GM12878 (cell line): Measurements from ENCODE around the gene BZW2. TPM values are rescaled to one million over a fixed set of nuclear protein-coding genes. Genes with fewer than 3 reads are reported as not detected.

Source experiments
- ATAC-seq: fragments of 200-7000 bp; cut with Tn5 transposase; 3 replicates; pipeline ENCODE4 v1.9.1; 2020; ENCODE audit warnings: mild to moderate bottlenecking, moderate library complexity
- BruUV-seq: library from RNA; stranded (reverse); fragments of 400-500 nt; replicated peaks from 2 replicates; lab custom pipeline; 2021; lab: Mats Ljungman, UMichigan
- CTCF ChIA-PET: fragments of 300-600 bp; sonication (Branson Sonifier 250); formaldehyde crosslinking; extraction: SDS; loops from one replicate; lab custom pipeline; 2021; ENCODE audit warnings: inconsistent platforms; lab: Yijun Ruan, JAX
- POLR2A ChIA-PET: fragments of 350-600 bp; formaldehyde crosslinking; extraction: SDS; loops from one replicate; lab custom pipeline; 2021; ENCODE audit warnings: inconsistent platforms; lab: Charles Lee
- RAD21 ChIA-PET: fragments of 300-600 bp; sonication (Branson Sonifier 250); formaldehyde crosslinking; loops from one replicate; lab custom pipeline; 2023; ENCODE audit warnings: antibody characterized with exemption; ENCODE audit not compliant: unreplicated experiment; lab: Charles Lee
- SMC1A ChIA-PET: fragments of 300-600 bp; sonication (Branson Sonifier 250); formaldehyde crosslinking; loops from one replicate; lab custom pipeline; 2023; ENCODE audit not compliant: unreplicated experiment, uncharacterized antibody; lab: Charles Lee
- DNase-seq: peaks from one replicate; pipeline ENCODE4 v3.0.0-alpha.2; 2011; ENCODE audit warnings: low read depth, low spot score
- FAIRE-seq: peaks from 3 replicates; lab custom pipeline; 2011; peaks lifted over from hg19 to GRCh38; lab: Jason Lieb, UNC
- H2AFZ ChIP-seq: 2 replicates; pipeline ENCODE4 v1.6.0; 2011; ENCODE audit warnings: low read depth, low read length, control low read depth; ENCODE audit not compliant: control insufficient read depth
- H3K27ac ChIP-seq: 2 replicates; pipeline ENCODE4 v1.5.1; 2011; ENCODE audit warnings: control low read depth; ENCODE audit not compliant: control insufficient read depth, insufficient read depth
- H3K27me3 ChIP-seq, 2 experiments: replicated peaks in 1 of 2; 2 replicates each; pipeline versions ENCODE4 v1.6.0 to v1.6.1; 2011; ENCODE audit warnings: low read length in 1 of 2; ENCODE audit not compliant: control insufficient read depth in 2 of 2, insufficient read depth in 2 of 2
- H3K36me3 ChIP-seq, 2 experiments: 2 replicates each; pipeline ENCODE4 v1.5.1; 2011; ENCODE audit warnings: low read length in 1 of 2; ENCODE audit not compliant: control insufficient read depth in 2 of 2, insufficient read depth in 2 of 2
- H3K4me1 ChIP-seq: 2 replicates; pipeline ENCODE4 v1.6.1; 2011; ENCODE audit warnings: mild to moderate bottlenecking, low read length, moderate library complexity, mixed read lengths; ENCODE audit not compliant: control insufficient read depth, insufficient read depth
- H3K4me2 ChIP-seq: 2 replicates; pipeline ENCODE4 v1.6.0; 2011; ENCODE audit warnings: control low read depth; ENCODE audit not compliant: control insufficient read depth, insufficient read depth
- H3K4me3 ChIP-seq: fragments of 200-600 bp; sonication (generic); 2 replicates; pipeline ENCODE4 v1.5.1; 2016
- H3K79me2 ChIP-seq: 2 replicates; pipeline ENCODE4 v1.6.0; 2011; ENCODE audit warnings: low read length; ENCODE audit not compliant: control insufficient read depth, insufficient read depth
- H3K9ac ChIP-seq: 2 replicates; pipeline ENCODE4 v1.8.0; 2011; ENCODE audit warnings: low read length, control low read depth, mixed read lengths; ENCODE audit not compliant: control insufficient read depth, insufficient read depth
- H3K9me3 ChIP-seq: replicated peaks from 3 replicates; pipeline ENCODE4 v1.5.1; 2011; ENCODE audit warnings: mild to moderate bottlenecking, low read length; ENCODE audit not compliant: control insufficient read depth, insufficient read depth
- H4K20me1 ChIP-seq: 2 replicates; pipeline ENCODE4 v1.6.0; 2011; ENCODE audit not compliant: control insufficient read depth, insufficient read depth
- BACH1 ChIP-seq: fragments of 450-650 bp; IDR thresholded peaks from 2 replicates; pipeline ENCODE4 v1.6.1; 2017; ENCODE audit warnings: mild to moderate bottlenecking, borderline replicate concordance
- E4F1 ChIP-seq: fragments of 450-650 bp; IDR thresholded peaks from 2 replicates; pipeline ENCODE4 v1.6.1; 2018; ENCODE audit warnings: borderline replicate concordance, mild to moderate bottlenecking; ENCODE audit not compliant: partially characterized antibody
- EP300 ChIP-seq, 2 experiments: fragments of 150-350 bp in 1 of 2; IDR thresholded peaks; 2 replicates each; pipeline ENCODE4 v1.6.1; 2011 to 2012; ENCODE audit warnings: low read depth in 2 of 2, low read length in 2 of 2, borderline replicate concordance in 1 of 2, improper control_type of control experiment in 1 of 2, inconsistent platforms in 1 of 2; ENCODE audit not compliant: control insufficient read depth in 1 of 2
- IKZF2 ChIP-seq, 2 experiments: fragments of 450-650 bp; IDR thresholded peaks; 2 replicates each; pipeline ENCODE4 v1.6.1; 2017; ENCODE audit warnings: mild to moderate bottlenecking in 2 of 2, moderate library complexity in 2 of 2
- LARP7 ChIP-seq: fragments of 450-650 bp; IDR thresholded peaks from 2 replicates; pipeline ENCODE4 v1.6.1; 2017; ENCODE audit warnings: mild to moderate bottlenecking
- MXI1 ChIP-seq: fragments of 150-350 bp; IDR thresholded peaks from 2 replicates; pipeline ENCODE4 v1.6.1; 2011; ENCODE audit warnings: low read depth, mild to moderate bottlenecking, inconsistent platforms, low read length, improper control_type of control experiment
- MYB ChIP-seq: fragments of 150-350 bp; IDR thresholded peaks from 2 replicates; pipeline ENCODE4 v1.6.1; 2014; ENCODE audit warnings: mild to moderate bottlenecking, low read depth, low read length, borderline replicate concordance
- NFIC ChIP-seq: IDR thresholded peaks from 2 replicates; pipeline ENCODE4 v1.6.1; 2012; ENCODE audit warnings: low read depth, mild to moderate bottlenecking, inconsistent platforms, low read length, moderate library complexity
- POLR2AphosphoS2 ChIP-seq: IDR thresholded peaks from 2 replicates; pipeline ENCODE4 v1.6.1; 2011; ENCODE audit warnings: low read depth, mild to moderate bottlenecking, low read length, improper control_type of control experiment, moderate library complexity
- RELA ChIP-seq: fragments of 450-650 bp; IDR thresholded peaks from 2 replicates; pipeline ENCODE4 v1.8.0; 2014; ENCODE audit warnings: borderline replicate concordance; ENCODE audit not compliant: partially characterized antibody
- RELB ChIP-seq: fragments of 450-650 bp; IDR thresholded peaks from 2 replicates; pipeline ENCODE4 v1.6.1; 2017; ENCODE audit warnings: low read depth, mild to moderate bottlenecking, moderate library complexity
- SREBF2 ChIP-seq: IDR thresholded peaks from 2 replicates; pipeline ENCODE4 v1.6.1; 2012; ENCODE audit warnings: mild to moderate bottlenecking, low read length
- USF1 ChIP-seq: IDR thresholded peaks from 2 replicates; pipeline ENCODE4 v1.6.1; 2011; ENCODE audit warnings: borderline replicate concordance, low read depth, mild to moderate bottlenecking, moderate library complexity, mixed read lengths, low read length; ENCODE audit not compliant: insufficient read depth; ENCODE audit errors: extremely low read length
- ZNF207 ChIP-seq: fragments of 450-650 bp; IDR thresholded peaks from 2 replicates; pipeline ENCODE4 v1.6.1; 2014; ENCODE audit warnings: antibody characterized with exemption, mild to moderate bottlenecking, borderline replicate concordance
- WGBS: methylation state at CpG from one replicate; pipeline ENCODE4 v1.1.6; 2016; ENCODE audit warnings: low lambda C conversion rate; ENCODE audit not compliant: insufficient replicate concordance, insufficient coverage; ENCODE audit errors: missing lambda C conversion rate; 5-methylcytosine and 5-hydroxymethylcytosine counted together
- in situ Hi-C: fragments of 300-500 bp; cut with MboI; formaldehyde crosslinking; loops from 9 replicates; pipeline ENCODE4 v1.14.3; 2018; ENCODE audit warnings: mixed read lengths
- intact Hi-C: fragments of 100-400 bp; cut with micrococcal nuclease; formaldehyde crosslinking; loops from one replicate; pipeline ENCODE4 v1.14.2; 2022; ENCODE audit not compliant: unreplicated experiment
- polyA plus RNA-seq, 11 experiments: library from polyadenylated mRNA; depleted of rRNA in 4 of 11; unstranded in 6 of 11; stranded (reverse) in 5 of 11; fragments of >200 nt; fragmentation: Nextera tagmentation in 4 of 11; fragmentation: Illumina TruSeq in 1 of 11; extraction: Ambion mirVana in 4 of 11; extraction: Trizol in 1 of 11; gene quantifications; 1 replicate in 1 of 11; 2 replicates in 10 of 11; pipeline versions ENCODE4 v1.2.1 to v1.2.3, GENCODE V29; 2011 to 2016; ENCODE audit warnings: inconsistent platforms in 2 of 11, missing spikeins in 2 of 11, low read depth in 1 of 11
- total RNA-seq, 4 experiments: library from RNA; depleted of rRNA in 3 of 4; stranded (reverse); fragments of >200 nt in 3 of 4; fragmentation: Illumina TruSeq in 1 of 4; extraction: Trizol in 1 of 4; gene quantifications; 2 replicates each; pipeline versions ENCODE4 v1.2.1 to v1.2.3, GENCODE V29; 2013 to 2021

Gene BZW2
- total and polyA plus RNA-seq, 10 of the 15 experiments (the other 5 are each of a cell fraction or from before 2014, with no cell fraction given) = 1.3 to 6.8 (median 3.1) TPM

- Histone ChIP-seq H3K79me2 (no peaks in the 10 kb centered on the region), H2AFZ (no peak overlapping the region), H3K27me3 (no peaks in the 10 kb centered on the region), H3K4me3 (no peak overlapping the region), H3K9me3 (no peaks in the 10 kb centered on the region), H3K4me2 (no peak overlapping the region), H3K27ac (no peak overlapping the region), H3K36me3 (no peaks in the 10 kb centered on the region), H3K9ac (no peak overlapping the region), H4K20me1 (no peaks in the 10 kb centered on the region), H3K4me1 (no peaks in the 10 kb centered on the region)
- ChIA-PET CTCF (no interaction called here), RAD21 (no interaction called here), POLR2A (no interaction called here), SMC1A (no interaction called here)
- ATAC-seq = no peak
- no peak for FAIRE-seq
- WGBS = 73% methylated on average over 4 of the region's 4 CpGs
- BruUV-seq = no TSS peak
- no peak for DNase-seq
- in situ Hi-C loops = no loop called here
- TF ChIP-seq MXI1 = no peak
- TF ChIP-seq EP300 (IDR thresholded peaks at IDR 0.05; ENCODE audit: borderline replicate concordance in 1 of 2, control insufficient read depth in 1 of 2, low read depth in 2 of 2, low read length in 2 of 2) = no peak
- no peak for TF ChIP-seq USF1
- TF ChIP-seq SREBF2 = no peak
- TF ChIP-seq POLR2AphosphoS2 = no peak
- TF ChIP-seq LARP7 = no peak
- TF ChIP-seq E4F1 = no peak
- no peak for TF ChIP-seq RELA
- TF ChIP-seq MYB = no peak
- no peak for TF ChIP-seq ZNF207
- TF ChIP-seq BACH1 = no peak
- no peak for TF ChIP-seq IKZF2 (IDR thresholded peaks at IDR 0.05)
- no peak for TF ChIP-seq RELB
- no peak for TF ChIP-seq NFIC
- TF ChIP-seq, all 136 proteins: peak for 0
- intact Hi-C loops = no loop called here
Observed at GRCh38 chr7:16708511-16708910, 62.5 kb downstream of the BZW2 start.
